NCI-H345 (cell line): ENCODE data around the gene NPC2.
"Not testable (repeated sequence)": the region's sequence is repeated elsewhere in the genome, so short reads cannot be mapped to it uniquely, and the experiment has no call there.

ENCODE experiments used
- DNase-seq: peaks from one replicate; lab custom pipeline; 2025; lab: John Stamatoyannopoulos, UW

The NPC2 gene

GRCh38 chr14:74469548-74470518 is 23.3 kb downstream of the NPC2 start:
- no peak for DNase-seq

GRCh38 chr14:74468513-74468912 is 24.6 kb downstream of the NPC2 start:
- no peak for DNase-seq

GRCh38 chr14:74465335-74465734 is 27.8 kb downstream of the NPC2 start:
- DNase-seq, result no peak

- no peak for DNase-seq
Observed at GRCh38 chr14:74464785-74465184, 28.3 kb downstream of the NPC2 start.

GRCh38 chr14:74463697-74464096 is 29.4 kb downstream of the NPC2 start:
- DNase-seq, result no peak

- no peak for DNase-seq
Observed at GRCh38 chr14:74462993-74463392, 30.1 kb downstream of the NPC2 start.

GRCh38 chr14:74459976-74460375 is 33.1 kb downstream of the NPC2 start:
- no peak for DNase-seq

GRCh38 chr14:74459289-74459946 is 33.7 kb downstream of the NPC2 start:
- DNase-seq, result no peak

- DNase-seq, result no peak
Observed at GRCh38 chr14:74457565-74457895, 35.6 kb downstream of the NPC2 start.

GRCh38 chr14:74456684-74457564 is 36.2 kb downstream of the NPC2 start:
- no peak for DNase-seq

GRCh38 chr14:74454397-74454796 is 38.7 kb downstream of the NPC2 start:
- DNase-seq, result not testable (repeated sequence)

GRCh38 chr14:74444866-74445265 is 48.2 kb downstream of the NPC2 start:
- DNase-seq, result no peak

GRCh38 chr14:74442757-74443156 is 50.3 kb downstream of the NPC2 start:
- DNase-seq, result no peak

- DNase-seq, result no peak
Observed at GRCh38 chr14:74441113-74441512, 52.0 kb downstream of the NPC2 start.

- DNase-seq, result no peak
Observed at GRCh38 chr14:74438351-74438915, 54.7 kb downstream of the NPC2 start.

- DNase-seq, result no peak
Observed at GRCh38 chr14:74437496-74438053, 55.5 kb downstream of the NPC2 start.

- DNase-seq, result no peak
Observed at GRCh38 chr14:74434294-74434693, 58.8 kb downstream of the NPC2 start.

- DNase-seq, result no peak
Observed at GRCh38 chr14:74429991-74430390, 63.1 kb downstream of the NPC2 start.
